WI38 (cell line): ENCODE measurements around the gene MRPL1.
A peak's percentile ranks its signal among the peaks of the same experiment; 100 is the strongest.

Experiments used
- H3K4me3 ChIP-seq: 2 replicates; pipeline ENCODE4 v1.5.1; 2011; ENCODE audit warnings: low read depth, mild to moderate bottlenecking, control low read depth, low read length
- TF ChIP-seq, protein P1 (sequence below): IDR thresholded peaks from 2 replicates; pipeline ENCODE4 v1.5.1; 2012; ENCODE audit warnings: low read depth, mild to moderate bottlenecking, control low read depth, low read length

The MRPL1 gene

DNA sequence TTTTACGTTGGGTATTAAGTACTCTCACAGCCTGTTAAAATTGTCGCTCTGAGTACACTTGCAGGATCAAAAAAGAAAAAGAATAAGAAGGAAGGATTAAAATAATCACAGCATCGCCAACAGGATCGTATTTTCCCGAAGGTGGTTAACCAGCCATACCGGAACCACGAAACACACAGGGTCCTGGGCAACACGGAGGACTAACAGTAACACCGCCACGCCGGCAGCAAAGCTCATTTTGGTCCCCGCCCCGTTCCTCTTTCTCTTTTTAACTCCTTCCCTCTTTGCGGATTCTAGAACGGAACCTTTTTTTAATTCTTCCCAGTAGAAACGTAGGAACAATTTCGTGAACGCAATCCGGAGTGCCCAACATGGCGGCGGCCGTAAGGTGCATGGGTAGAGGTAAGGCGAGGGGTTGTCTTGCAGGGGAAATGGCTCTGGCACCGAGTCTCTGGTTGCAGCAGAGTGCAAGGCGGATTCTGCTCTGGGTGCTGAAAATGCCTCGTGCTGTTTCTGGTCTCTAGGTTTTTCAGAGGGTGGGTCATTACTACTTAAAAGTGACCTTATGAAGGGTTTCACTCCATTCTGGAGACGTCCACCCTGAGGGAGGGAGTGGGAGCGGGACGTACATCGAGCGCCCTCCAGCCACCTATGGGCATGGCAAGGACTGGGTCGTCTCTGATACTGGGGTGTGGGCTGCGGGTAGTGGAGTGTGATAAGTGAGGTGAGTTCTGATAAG, at the start of gene MRPL1:
MRPL1 (plus strand) TSS at position 353 of the 739 bp plus-strand sequence; CDS start at position 372, 19 bp downstream.
- TF ChIP-seq, protein P1, sequence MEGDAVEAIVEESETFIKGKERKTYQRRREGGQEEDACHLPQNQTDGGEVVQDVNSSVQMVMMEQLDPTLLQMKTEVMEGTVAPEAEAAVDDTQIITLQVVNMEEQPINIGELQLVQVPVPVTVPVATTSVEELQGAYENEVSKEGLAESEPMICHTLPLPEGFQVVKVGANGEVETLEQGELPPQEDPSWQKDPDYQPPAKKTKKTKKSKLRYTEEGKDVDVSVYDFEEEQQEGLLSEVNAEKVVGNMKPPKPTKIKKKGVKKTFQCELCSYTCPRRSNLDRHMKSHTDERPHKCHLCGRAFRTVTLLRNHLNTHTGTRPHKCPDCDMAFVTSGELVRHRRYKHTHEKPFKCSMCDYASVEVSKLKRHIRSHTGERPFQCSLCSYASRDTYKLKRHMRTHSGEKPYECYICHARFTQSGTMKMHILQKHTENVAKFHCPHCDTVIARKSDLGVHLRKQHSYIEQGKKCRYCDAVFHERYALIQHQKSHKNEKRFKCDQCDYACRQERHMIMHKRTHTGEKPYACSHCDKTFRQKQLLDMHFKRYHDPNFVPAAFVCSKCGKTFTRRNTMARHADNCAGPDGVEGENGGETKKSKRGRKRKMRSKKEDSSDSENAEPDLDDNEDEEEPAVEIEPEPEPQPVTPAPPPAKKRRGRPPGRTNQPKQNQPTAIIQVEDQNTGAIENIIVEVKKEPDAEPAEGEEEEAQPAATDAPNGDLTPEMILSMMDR, result no peak
- H3K4me3 ChIP-seq, result peak within 1 kb of the TSS; percentile 95

DNA sequence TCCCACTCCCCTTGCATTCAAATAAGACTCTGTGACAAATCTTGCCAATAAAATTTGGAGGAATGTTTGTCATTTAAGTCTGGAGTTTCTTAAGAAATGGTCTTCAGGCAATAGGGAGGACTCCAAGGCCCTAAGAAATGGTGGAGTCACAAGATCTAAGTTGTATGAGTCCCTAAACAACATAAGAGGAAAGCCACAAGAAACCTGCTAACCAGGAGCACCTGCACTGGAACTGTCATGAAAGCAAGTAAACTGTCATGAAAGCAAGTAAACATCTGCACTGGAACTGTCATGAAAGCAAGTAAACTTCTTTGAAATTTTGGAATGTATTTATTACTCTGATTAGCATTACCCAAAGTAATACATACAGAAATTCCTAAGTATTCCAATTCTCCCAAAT, 47.0 kb upstream of the MRPL1 start:
- no peak overlapping the region for H3K4me3 ChIP-seq
- TF ChIP-seq, protein P1, result no peak

DNA sequence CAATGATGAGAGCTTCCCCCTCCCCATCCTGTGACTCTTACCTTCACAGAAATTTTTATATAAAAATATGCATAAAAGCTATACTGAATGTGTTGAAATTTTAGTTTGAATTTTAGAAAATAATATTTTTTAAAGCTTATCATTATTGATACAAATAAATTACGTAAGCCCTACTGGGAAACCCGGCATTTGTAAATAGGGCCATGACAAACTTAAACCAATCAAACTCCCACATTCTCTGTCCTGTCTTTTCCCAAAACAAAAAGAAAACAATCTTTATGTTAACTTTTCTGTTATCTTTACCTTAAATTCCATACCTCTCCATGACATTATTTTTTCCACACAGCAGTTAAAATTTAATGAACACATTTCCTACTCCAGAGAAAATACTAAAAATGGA, 46.1 kb upstream of the MRPL1 start:
- H3K4me3 ChIP-seq, result no peak overlapping the region
- TF ChIP-seq, protein P1, result no peak

DNA sequence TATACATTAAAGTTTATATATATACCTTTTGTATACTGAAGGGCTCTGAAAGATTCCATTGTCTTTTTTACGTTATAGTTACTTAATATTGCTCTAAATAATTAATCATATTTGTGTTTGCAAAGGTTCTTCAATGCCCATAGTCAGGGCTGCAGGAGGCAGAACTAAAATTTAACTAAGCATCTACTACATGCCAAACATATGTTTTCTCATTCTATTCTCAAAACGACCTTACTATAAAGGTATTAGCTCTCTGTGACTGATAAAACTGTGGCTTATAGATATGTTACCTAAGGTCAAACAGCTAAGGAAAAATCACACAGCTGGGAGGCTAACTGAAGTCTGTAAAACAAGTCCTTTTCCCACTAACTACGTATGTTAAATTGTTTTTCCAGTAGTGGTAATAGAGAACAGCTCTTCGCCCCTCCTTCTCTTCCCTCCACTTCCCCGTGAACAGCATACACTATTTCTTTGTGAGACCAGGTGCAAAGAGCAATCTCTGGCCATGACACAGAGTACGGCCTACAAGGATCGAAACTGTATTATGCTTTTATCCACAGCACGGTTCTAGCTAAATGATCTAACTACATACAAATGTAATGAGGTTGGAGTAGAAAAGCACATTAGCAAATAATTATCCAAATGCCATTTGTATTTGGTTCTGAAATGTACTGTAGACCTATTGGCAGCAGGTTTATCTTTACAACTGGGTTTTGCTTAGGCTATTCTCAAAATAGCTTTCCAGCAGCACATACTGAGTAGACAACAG, 45.1 kb upstream of the MRPL1 start:
- H3K4me3 ChIP-seq, result peak overlapping the region; percentile 84
- TF ChIP-seq, protein P1, result no peak

DNA sequence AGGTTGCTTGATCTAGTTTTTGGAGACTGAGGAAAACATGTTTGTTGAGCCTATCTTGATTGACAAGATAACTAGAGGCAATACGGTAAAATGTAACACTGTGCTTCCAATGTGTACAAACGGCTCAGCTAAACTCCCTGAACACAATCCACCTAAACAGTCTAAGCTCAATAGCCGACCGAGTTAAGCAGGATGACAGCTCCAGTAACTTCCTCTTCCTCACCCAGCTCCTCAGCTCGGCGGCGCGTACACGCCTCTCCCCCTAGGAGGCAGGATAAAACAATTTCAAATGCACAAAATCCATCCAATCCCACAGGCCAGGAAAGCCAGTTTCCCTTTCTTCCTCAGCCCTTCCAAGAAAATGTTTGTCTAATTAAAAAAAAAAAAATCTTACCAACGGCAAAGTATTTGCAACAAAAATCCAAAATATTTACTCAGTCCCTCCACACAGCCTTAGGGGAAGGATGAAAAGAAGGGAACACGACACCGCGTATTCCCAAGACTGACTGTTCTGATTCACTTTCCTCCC, 44.5 kb upstream of the MRPL1 start:
- TF ChIP-seq, protein P1, result peak; percentile 46; the same call in 1 of the 2 replicates
- H3K4me3 ChIP-seq, result peak overlapping the region; percentile 84

DNA sequence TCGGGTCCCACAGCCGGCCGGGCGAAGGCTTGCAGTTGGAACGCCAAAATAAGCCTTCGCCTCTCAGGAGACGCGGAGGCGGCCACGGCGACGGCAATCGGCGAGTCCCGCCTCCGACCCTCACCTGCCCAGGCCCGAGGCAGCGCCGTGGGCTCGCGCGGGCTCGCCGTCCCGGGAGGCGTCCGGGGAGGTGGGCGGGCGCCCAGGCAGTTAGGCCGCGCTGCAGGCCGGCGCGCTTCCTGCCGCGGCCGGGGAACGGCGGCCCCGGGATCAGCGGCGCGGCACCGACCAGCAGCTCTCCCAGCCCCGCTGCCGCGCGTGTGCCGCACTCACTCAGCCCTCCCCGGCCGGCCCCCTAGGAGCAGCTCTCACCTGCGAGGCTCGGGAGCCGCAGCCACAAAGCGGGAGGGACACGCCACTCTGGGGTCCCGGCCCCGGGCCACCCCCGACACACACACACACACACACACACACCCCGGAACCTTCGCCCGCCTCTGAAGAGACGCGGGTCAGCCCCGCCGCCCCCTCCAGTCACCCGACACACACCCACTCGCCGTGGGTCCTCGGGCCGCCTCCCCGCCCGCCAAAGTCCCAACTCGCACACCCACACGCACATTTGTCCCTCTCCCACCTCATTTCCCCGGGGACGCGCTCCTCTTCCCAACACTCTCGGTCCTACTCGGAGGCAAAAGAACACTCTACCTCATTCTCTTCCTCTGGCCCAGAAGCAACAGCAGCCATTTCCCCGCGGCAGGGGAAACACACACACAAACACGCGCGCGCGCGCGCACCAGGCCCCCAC, 43.8 kb upstream of the MRPL1 start, which contains the start of gene CNOT6L:
CNOT6L (minus strand) TSS at position 767 of the 802 bp plus-strand sequence; CDS start at position 707, 60 bp downstream.
- TF ChIP-seq, protein P1, result no peak
- H3K4me3 ChIP-seq, result peak within 1 kb of the TSS; percentile 84
